Activated CD4-positive, alpha-beta memory T cell treated with anti-CD3 and anti-CD28 coated beads for 36 hours (primary cell): ENCODE results near the gene STK24. TPM values are rescaled to one million over a fixed set of nuclear protein-coding genes. Genes with fewer than 3 reads are reported as not detected.

Experiments
- CTCF ChIA-PET: fragments of 350-600 bp; sonication (Branson Sonifier 250); formaldehyde crosslinking; loops from one replicate; lab custom pipeline; 2021; ENCODE audit warnings: antibody characterized with exemption, inconsistent platforms; lab: Charles Lee
- POLR2A ChIA-PET: fragments of 350-600 bp; sonication (Branson Sonifier 250); formaldehyde crosslinking; loops from one replicate; lab custom pipeline; 2021; ENCODE audit warnings: antibody characterized with exemption; lab: Charles Lee
- DNase-seq: peaks from one replicate; pipeline ENCODE4 v3.0.0-alpha.2; 2020
- H3K27ac Mint-ChIP-seq: one replicate; pipeline ENCODE4 v1.8.0; 2021; ENCODE audit warnings: mixed read lengths
- H3K27me3 Mint-ChIP-seq: one replicate; pipeline ENCODE4 v1.8.0; 2021; ENCODE audit warnings: mixed read lengths
- H3K36me3 Mint-ChIP-seq: one replicate; pipeline ENCODE4 v1.8.0; 2021; ENCODE audit warnings: mixed read lengths
- H3K4me1 Mint-ChIP-seq: one replicate; pipeline ENCODE4 v1.8.0; 2021; ENCODE audit warnings: low read depth, mixed read lengths
- H3K4me3 Mint-ChIP-seq: one replicate; pipeline ENCODE4 v1.8.0; 2021; ENCODE audit warnings: mild to moderate bottlenecking, mixed read lengths
- H3K9me3 Mint-ChIP-seq: one replicate; pipeline ENCODE4 v1.8.0; 2021; ENCODE audit warnings: mixed read lengths
- intact Hi-C: fragments of 100-400 bp; cut with micrococcal nuclease; formaldehyde crosslinking; loops from one replicate; pipeline ENCODE4 v1.15.1; 2023
- total RNA-seq, 2 experiments: library from RNA; stranded (reverse); gene quantifications; one replicate each; pipeline ENCODE4 v1.2.3, GENCODE V29; 2021

The STK24 gene
- total RNA-seq, 2 experiments from 2014 or later = 176 to 178 TPM

GRCh38 chr13:98410612-98411011 is 166.3 kb downstream of the STK24 start:
- Mint-ChIP-seq H3K4me1 (peaks cover 6% of the 10 kb centered on the region), H3K4me3 (no peak overlapping the region), H3K27ac (no peak overlapping the region), H3K9me3 (no peaks in the 10 kb centered on the region), H3K36me3 (no peaks in the 10 kb centered on the region), H3K27me3 (peaks cover 5% of the 10 kb centered on the region)
- ChIA-PET CTCF (interaction anchor here (1.0 to 1.2 kb wide), 2 partner anchors 35 to 263 kb away, joined by 3 read pairs; no protein-coding TSS in a partner anchor), POLR2A (no interaction called here)
- intact Hi-C loops = no loop called here
- DNase-seq = no peak

- Mint-ChIP-seq H3K4me1 (peaks cover 6% of the 10 kb centered on the region), H3K27me3 (peaks cover 7% of the 10 kb centered on the region), H3K27ac (no peak overlapping the region), H3K9me3 (no peaks in the 10 kb centered on the region), H3K4me3 (no peak overlapping the region), H3K36me3 (no peaks in the 10 kb centered on the region)
- intact Hi-C loops = no loop called here
- ChIA-PET CTCF (interaction anchor here (0.7 to 1.2 kb wide), 2 partner anchors 36 to 132 kb away, joined by 3 read pairs; no protein-coding TSS in a partner anchor), POLR2A (no interaction called here)
- no peak for DNase-seq
Measured at GRCh38 chr13:98409281-98409680, 167.6 kb downstream of the STK24 start.

DNA sequence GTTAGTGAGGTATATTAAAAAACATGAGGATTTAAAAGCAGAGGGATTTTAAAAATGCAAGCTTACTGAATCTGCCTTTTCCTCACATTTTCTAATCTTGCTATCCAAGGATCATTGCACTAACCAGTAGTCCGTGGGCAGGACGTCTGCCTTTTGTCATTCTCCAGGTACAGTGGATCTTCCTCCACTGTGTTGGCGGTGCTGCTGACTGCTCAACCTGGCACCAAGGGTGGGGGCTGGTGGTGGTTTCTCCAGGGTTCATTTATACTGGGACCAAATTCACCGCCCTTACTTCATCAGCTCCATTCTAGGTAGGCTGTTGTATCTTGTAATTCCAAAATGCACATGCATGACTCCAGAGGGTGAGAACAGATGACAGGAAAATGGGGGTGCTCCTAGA is 169.3 kb downstream of the STK24 start:
- Mint-ChIP-seq H3K36me3 (no peaks in the 10 kb centered on the region), H3K4me3 (no peak overlapping the region), H3K4me1 (peaks cover 6% of the 10 kb centered on the region), H3K27ac (no peak overlapping the region), H3K9me3 (no peaks in the 10 kb centered on the region), H3K27me3 (peaks cover 4% of the 10 kb centered on the region)
- POLR2A ChIA-PET = no interaction called here
- CTCF ChIA-PET = no interaction called here
- intact Hi-C loops = no loop called here
- DNase-seq = no peak

DNA sequence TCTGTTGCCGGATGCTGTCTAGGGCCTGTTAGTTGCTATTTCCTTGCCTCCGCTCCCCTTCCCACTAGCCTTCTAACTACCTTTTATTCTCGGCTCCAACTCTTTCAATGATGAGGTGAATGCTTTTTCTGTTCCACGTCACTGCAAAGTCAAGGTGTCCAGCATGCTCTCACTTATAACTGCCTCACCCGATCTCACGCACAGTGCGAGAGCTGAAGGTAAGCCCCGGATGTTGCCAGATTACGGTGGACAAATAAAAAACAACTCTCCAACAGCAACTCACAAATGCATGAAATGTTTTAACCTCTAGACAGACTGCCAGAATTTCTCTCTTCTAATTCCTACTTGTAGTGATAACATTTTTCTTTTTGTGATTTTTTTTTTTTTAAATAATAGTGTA is 169.9 kb downstream of the STK24 start:
- H3K4me1 Mint-ChIP-seq = peaks cover 3% of the 10 kb centered on the region
- peaks cover 4% of the 10 kb centered on the region for H3K27me3 Mint-ChIP-seq
- DNase-seq = no peak
- H3K27ac Mint-ChIP-seq = no peak overlapping the region
- no peaks in the 10 kb centered on the region for H3K36me3 Mint-ChIP-seq
- POLR2A ChIA-PET = no interaction called here
- no peaks in the 10 kb centered on the region for H3K9me3 Mint-ChIP-seq
- CTCF ChIA-PET = no interaction called here
- intact Hi-C loops = no loop called here
- no peak overlapping the region for H3K4me3 Mint-ChIP-seq

DNA sequence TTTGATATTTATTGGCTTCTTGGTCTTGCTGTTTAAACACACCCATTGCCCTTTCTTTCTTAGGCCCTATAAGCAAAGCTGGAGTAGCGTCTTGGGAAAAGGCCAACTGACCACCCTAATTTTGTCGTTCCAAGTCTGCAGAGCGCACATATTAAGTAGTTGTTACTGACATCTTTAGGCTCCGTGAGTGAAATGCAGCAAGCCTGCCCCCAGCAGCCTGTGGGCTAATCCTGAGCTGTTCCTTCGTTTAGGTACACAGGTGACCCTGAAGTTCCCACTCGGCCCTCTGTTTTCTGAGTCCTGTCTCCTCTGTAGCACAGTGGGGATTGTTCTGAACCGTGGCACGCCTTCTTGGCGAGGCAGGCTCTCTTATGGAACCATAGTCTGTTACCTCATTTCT is 170.5 kb downstream of the STK24 start:
- no peaks in the 10 kb centered on the region for H3K4me1 Mint-ChIP-seq
- H3K27me3 Mint-ChIP-seq = peaks cover 4% of the 10 kb centered on the region
- ChIA-PET POLR2A (no interaction called here), CTCF (interaction anchor here (1.8 kb wide), 1 partner anchor 265 kb away, joined by 5 read pairs; no protein-coding TSS in a partner anchor)
- no peak overlapping the region for H3K27ac Mint-ChIP-seq
- H3K36me3 Mint-ChIP-seq = no peaks in the 10 kb centered on the region
- no peak overlapping the region for H3K4me3 Mint-ChIP-seq
- H3K9me3 Mint-ChIP-seq = no peaks in the 10 kb centered on the region
- DNase-seq = no peak
- intact Hi-C loops = no loop called here

DNA sequence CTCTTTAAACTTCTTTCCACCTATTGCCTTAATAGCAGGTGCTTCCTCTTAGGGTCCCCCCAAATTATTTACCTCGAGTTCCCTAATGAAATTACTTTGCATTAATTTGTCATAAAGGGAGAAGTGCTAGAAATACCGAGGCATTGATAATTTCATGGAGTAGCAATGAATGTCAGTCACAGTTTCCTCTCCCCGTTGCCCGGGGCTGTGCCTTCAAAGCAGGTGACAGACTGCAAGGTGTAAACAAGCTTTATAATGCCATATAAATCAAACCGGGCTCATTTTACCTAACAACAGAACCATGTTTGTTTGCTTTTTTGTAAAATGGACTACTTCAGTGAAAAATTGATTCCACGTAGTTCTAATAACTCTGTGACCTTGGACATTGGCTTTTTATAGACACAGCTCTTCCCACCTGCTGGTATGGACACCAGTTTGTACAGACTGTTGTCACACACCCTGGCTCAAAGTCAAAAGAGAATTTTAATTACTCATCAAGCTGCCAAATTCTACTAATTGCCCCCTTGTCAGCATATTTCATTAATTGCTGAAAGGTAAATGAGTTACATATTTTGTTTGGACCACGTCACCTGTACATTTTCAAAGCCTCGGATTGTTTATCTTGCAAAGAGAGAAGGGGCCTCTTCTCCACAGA is 171.1 kb downstream of the STK24 start:
- DNase-seq = no peak
- Mint-ChIP-seq H3K36me3 (no peaks in the 10 kb centered on the region), H3K4me3 (no peak overlapping the region), H3K27me3 (peaks cover 2% of the 10 kb centered on the region), H3K27ac (no peak overlapping the region), H3K4me1 (no peaks in the 10 kb centered on the region), H3K9me3 (no peaks in the 10 kb centered on the region)
- ChIA-PET POLR2A (no interaction called here), CTCF (interaction anchor here (1.1 to 2.4 kb wide), 3 partner anchors 40 to 265 kb away, joined by 3 to 7 read pairs (median 5); no protein-coding TSS in a partner anchor)
- intact Hi-C loops = no loop called here

DNA sequence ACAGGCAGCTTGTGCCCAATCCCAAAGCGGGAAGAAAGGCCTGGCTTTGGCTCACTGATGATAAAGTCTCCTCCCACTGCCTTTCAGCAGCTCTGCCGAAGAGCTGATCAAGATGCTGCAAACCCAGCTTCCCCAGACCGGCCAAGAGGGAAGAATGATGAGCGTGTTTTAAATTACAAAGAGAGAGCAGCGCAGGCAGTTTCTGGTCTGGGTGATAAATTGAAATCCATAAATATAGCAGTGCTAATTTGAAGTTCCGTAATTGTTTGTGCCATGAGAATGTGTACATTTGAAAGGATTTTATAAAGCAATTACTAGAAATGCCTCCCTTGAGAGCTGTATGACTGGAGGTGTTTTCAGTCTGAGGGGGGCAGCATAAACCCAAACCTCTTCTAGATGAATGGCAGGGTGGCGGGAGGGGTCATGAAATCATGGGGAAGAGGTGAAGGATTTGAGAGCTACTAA is 171.8 kb downstream of the STK24 start:
- H3K4me3 Mint-ChIP-seq = no peak overlapping the region
- intact Hi-C loops = no loop called here
- CTCF ChIA-PET = interaction anchor here (1.1 to 2.4 kb wide), 3 partner anchors 41 to 266 kb away, joined by 3 to 7 read pairs (median 5); no protein-coding TSS in a partner anchor
- no peaks in the 10 kb centered on the region for H3K36me3 Mint-ChIP-seq
- no peaks in the 10 kb centered on the region for H3K9me3 Mint-ChIP-seq
- H3K27me3 Mint-ChIP-seq = peaks cover 2% of the 10 kb centered on the region
- POLR2A ChIA-PET = no interaction called here
- no peak for DNase-seq
- H3K4me1 Mint-ChIP-seq = no peaks in the 10 kb centered on the region
- no peak overlapping the region for H3K27ac Mint-ChIP-seq

- no peaks in the 10 kb centered on the region for H3K4me1 Mint-ChIP-seq
- no peaks in the 10 kb centered on the region for H3K36me3 Mint-ChIP-seq
- H3K27ac Mint-ChIP-seq = no peak overlapping the region
- no peaks in the 10 kb centered on the region for H3K9me3 Mint-ChIP-seq
- CTCF ChIA-PET = no interaction called here
- DNase-seq = no peak
- H3K4me3 Mint-ChIP-seq = no peak overlapping the region
- POLR2A ChIA-PET = no interaction called here
- peaks cover 2% of the 10 kb centered on the region for H3K27me3 Mint-ChIP-seq
- intact Hi-C loops = no loop called here
Measured at GRCh38 chr13:98403076-98403475, 173.8 kb downstream of the STK24 start.

DNA sequence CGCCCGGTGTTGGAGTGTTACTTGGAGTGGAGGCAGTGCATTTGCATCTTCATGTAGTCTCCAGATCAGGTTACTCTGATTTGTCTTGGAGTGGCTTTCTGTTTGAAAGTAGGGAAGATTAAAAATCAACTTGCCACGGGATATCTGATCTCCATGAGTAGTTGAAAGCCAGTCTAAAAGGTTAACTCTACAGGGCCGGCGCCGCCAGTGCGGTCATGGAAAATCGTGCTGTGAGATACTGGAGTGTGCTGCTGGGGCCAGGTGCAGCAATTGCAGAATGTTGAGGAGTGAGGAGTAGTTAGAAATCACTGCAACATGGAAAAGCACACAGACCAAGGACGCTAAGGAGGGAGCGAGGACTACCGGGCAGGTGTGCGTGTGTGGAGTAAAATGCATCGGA is 175.0 kb downstream of the STK24 start:
- Mint-ChIP-seq H3K27ac (no peak overlapping the region), H3K4me1 (no peaks in the 10 kb centered on the region), H3K9me3 (no peaks in the 10 kb centered on the region), H3K4me3 (no peak overlapping the region), H3K36me3 (no peaks in the 10 kb centered on the region), H3K27me3 (peaks cover 5% of the 10 kb centered on the region)
- ChIA-PET POLR2A (no interaction called here), CTCF (no interaction called here)
- no peak for DNase-seq
- intact Hi-C loops = no loop called here

GRCh38 chr13:98399756-98400155 is 177.2 kb downstream of the STK24 start:
- CTCF ChIA-PET = interaction anchor here (1.0 kb wide), 1 partner anchor 253 kb away, joined by 3 read pairs; no protein-coding TSS in a partner anchor
- H3K9me3 Mint-ChIP-seq = no peaks in the 10 kb centered on the region

GRCh38 chr13:98398581-98398980 is 178.3 kb downstream of the STK24 start:
- H3K9me3 Mint-ChIP-seq = no peaks in the 10 kb centered on the region

More at GRCh38 chr13:98399756-98400155, 177.2 kb downstream of the STK24 start:
- no peak overlapping the region for H3K27ac Mint-ChIP-seq
- no peak for DNase-seq
- H3K4me1 Mint-ChIP-seq = no peaks in the 10 kb centered on the region
- H3K4me3 Mint-ChIP-seq = no peak overlapping the region
- H3K36me3 Mint-ChIP-seq = no peaks in the 10 kb centered on the region
- POLR2A ChIA-PET = no interaction called here
- intact Hi-C loops = no loop called here
- H3K27me3 Mint-ChIP-seq = peaks cover 5% of the 10 kb centered on the region

GRCh38 chr13:98397861-98398260 is 179.0 kb downstream of the STK24 start:
- DNase-seq = no peak
- H3K4me1 Mint-ChIP-seq = no peaks in the 10 kb centered on the region
- H3K36me3 Mint-ChIP-seq = no peaks in the 10 kb centered on the region
- no peak overlapping the region for H3K27ac Mint-ChIP-seq
- H3K9me3 Mint-ChIP-seq = no peaks in the 10 kb centered on the region
- intact Hi-C loops = no loop called here
- no peak overlapping the region for H3K4me3 Mint-ChIP-seq
- POLR2A ChIA-PET = no interaction called here
- CTCF ChIA-PET = no interaction called here
- peaks cover 5% of the 10 kb centered on the region for H3K27me3 Mint-ChIP-seq

More at GRCh38 chr13:98398581-98398980, 178.3 kb downstream of the STK24 start:
- H3K4me1 Mint-ChIP-seq = no peaks in the 10 kb centered on the region
- no peak overlapping the region for H3K4me3 Mint-ChIP-seq
- ChIA-PET CTCF (no interaction called here), POLR2A (no interaction called here)
- peaks cover 5% of the 10 kb centered on the region for H3K27me3 Mint-ChIP-seq
- no peak for DNase-seq
- intact Hi-C loops = no loop called here
- H3K36me3 Mint-ChIP-seq = no peaks in the 10 kb centered on the region
- H3K27ac Mint-ChIP-seq = no peak overlapping the region

DNA sequence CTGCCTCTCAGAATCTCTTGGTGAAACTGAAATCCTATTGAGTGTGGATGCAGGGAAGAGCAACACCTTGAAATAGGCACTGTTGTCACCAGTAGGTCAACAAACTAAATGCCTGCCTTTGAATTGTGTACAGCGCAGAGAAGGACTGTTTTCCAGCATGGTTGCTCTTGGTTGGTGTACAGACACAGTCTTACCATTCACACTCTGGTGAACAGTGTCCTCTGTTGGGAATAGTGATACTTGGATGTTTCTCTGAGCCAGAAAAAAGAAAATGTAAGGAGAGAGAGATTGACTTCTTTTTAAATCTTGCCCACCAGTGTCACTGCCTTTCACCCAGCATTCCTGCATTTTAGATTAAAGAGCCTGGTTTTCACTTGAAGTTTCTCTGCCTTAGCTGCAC is 179.7 kb downstream of the STK24 start:
- no peaks in the 10 kb centered on the region for H3K9me3 Mint-ChIP-seq
- no peak overlapping the region for H3K4me3 Mint-ChIP-seq
- H3K27ac Mint-ChIP-seq = no peak overlapping the region
- CTCF ChIA-PET = no interaction called here
- DNase-seq = no peak
- H3K4me1 Mint-ChIP-seq = no peaks in the 10 kb centered on the region
- intact Hi-C loops = no loop called here
- POLR2A ChIA-PET = no interaction called here
- peaks cover 5% of the 10 kb centered on the region for H3K27me3 Mint-ChIP-seq
- no peaks in the 10 kb centered on the region for H3K36me3 Mint-ChIP-seq
